Transverse colon (tissue), 3 donors: Measurements from ENCODE around the gene C2orf92.

Source experiments
- CTCF ChIP-seq, 5 experiments: fragments of 200-600 bp in 3 of 5; fragments of 450-650 bp in 2 of 5; sonication (generic) in 3 of 5; IDR thresholded peaks; 1 replicate in 2 of 5; 2 replicates in 3 of 5; pipeline ENCODE4 v1.5.1; 2016 to 2017; ENCODE audit warnings: antibody characterized with exemption in 5 of 5, inconsistent platforms in 3 of 5, mild to moderate bottlenecking in 2 of 5, moderate library complexity in 1 of 5
- POLR2A ChIP-seq: fragments of 450-650 bp; IDR thresholded peaks from one replicate; pipeline ENCODE4 v1.6.1; 2016; ENCODE audit warnings: antibody characterized with exemption, mild to moderate bottlenecking, moderate library complexity

DNA sequence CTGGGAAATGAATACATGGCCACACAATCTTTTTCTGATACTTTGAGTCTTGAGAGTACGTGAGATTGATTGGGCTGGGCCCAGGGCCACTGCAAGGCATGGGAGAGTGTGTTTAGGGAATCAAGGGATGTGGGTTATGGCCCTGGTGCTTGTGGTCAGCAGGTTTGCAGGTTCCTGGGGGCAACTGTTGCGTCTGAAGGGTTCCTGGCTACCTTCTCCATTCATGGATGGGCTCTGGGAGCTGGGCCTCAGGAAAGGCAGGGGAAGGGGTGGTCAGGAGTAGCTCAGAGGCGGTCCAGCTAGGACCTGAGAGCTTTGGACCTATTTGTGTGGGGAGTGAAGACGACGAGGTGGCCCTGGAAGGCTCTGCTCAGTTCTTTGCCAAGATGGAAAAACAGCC lies 35.5 kb downstream of the C2orf92 start:
- TF ChIP-seq CTCF (IDR thresholded peaks at IDR 0.05): no peak
- TF ChIP-seq POLR2A: no peak
